Urinary bladder (tissue), 4 donors: Measurements from ENCODE around the gene MTREX. TPM values are rescaled to one million over a fixed set of nuclear protein-coding genes. Genes with fewer than 3 reads are reported as not detected.

Experiments used
- DNase-seq: peaks from one replicate; pipeline ENCODE4 v3.0.0-alpha.2; 2015; ENCODE audit errors: extremely low spot score
- H3K27ac ChIP-seq: one replicate; pipeline ENCODE4 v1.5.1; 2013; ENCODE audit warnings: low read depth, mild to moderate bottlenecking, moderate library complexity
- H3K36me3 ChIP-seq: one replicate; pipeline ENCODE4 v1.6.1; 2013; ENCODE audit warnings: mild to moderate bottlenecking, moderate library complexity; ENCODE audit not compliant: insufficient read depth
- H3K4me1 ChIP-seq: one replicate; pipeline ENCODE4 v1.6.1; 2013; ENCODE audit warnings: mild to moderate bottlenecking, moderate library complexity; ENCODE audit not compliant: insufficient read depth
- H3K4me3 ChIP-seq: one replicate; pipeline ENCODE4 v1.5.1; 2013; ENCODE audit warnings: low read depth, low read length
- WGBS: extraction: QIAGEN DNeasy Blood & Tissue Kit; methylation state at CpG from one replicate; pipeline ENCODE4 v1.1.7; 2013; 5-methylcytosine and 5-hydroxymethylcytosine counted together
- polyA plus RNA-seq: library from polyadenylated mRNA; stranded (reverse); fragments of 200-250 nt; gene quantifications from one replicate; pipeline ENCODE4 v1.2.3, GENCODE V29; 2013
- total RNA-seq: library from RNA; depleted of rRNA; stranded (reverse); fragments of >200 nt; gene quantifications from one replicate; pipeline ENCODE4 v1.2.3, GENCODE V29; 2014
- donor health status: healthy with polysubstance abuse.
- donor health status: healthy.

MTREX gene
- total and polyA plus RNA-seq, 2 donors = 27.5 to 153 TPM

DNA sequence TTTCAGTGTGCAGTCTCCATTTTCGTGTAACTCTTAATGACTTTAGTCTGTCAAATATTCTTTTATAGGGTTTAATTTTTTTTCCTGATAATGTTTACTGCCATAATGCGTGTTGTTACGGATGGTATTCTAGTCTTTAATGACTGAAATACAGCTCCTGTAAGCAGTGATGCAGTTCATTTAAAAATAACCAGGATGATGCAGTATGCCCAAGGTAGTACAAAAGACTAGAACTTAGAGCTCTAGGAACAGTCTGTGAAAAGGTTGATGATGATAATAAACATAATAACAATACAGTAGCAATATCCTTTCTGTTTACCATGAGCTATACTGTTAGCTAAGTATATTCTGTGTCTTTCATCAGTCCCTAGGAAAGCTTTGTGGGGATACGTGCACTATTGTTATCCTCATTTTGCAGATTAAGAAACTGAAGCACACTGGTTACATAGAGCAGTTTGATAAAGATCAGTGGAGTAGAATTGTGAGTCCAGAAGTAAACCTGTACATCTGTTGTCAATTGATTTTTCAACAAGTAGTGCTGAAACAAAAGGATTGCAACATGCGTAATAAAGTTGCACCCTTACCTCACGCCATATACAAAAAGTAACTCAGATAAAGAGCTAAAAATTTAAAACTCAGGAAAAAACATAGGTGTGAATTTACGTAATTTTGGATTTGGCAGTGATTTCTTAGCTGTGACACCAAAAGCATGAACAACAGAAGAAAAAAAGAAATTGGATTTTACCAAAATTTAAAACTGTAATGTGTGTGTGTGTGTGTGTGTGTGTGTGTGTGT lies 64.5 kb downstream of the MTREX start:
- WGBS = 98% methylated on average over 7 of the region's 7 CpGs
- Histone ChIP-seq H3K27ac (no peak overlapping the region), H3K4me1 (no peaks in the 10 kb centered on the region), H3K36me3 (no peaks in the 10 kb centered on the region), H3K4me3 (no peak overlapping the region)
- no peak for DNase-seq

DNA sequence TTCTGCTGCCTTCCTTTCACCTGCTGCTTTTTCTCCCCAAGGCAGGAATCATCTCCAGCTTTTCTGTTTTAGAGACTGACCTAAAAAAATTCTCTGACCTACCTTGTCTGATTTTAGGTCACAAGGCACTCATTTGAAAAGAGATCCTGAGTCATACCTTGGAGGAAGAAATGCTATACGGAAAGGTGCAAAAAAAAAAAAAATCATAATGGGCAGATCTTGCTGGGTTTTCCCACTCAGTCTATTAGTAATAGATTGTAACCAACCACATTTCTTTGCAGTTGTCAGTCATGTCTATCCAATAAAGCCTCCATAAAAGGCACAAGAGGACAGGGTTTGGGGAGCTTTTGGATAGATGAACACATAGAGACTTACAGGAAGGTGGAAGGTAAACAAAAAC lies 70.0 kb downstream of the MTREX start:
- Histone ChIP-seq H3K4me3 (no peak overlapping the region), H3K36me3 (peaks cover 4% of the 10 kb centered on the region), H3K27ac (no peak overlapping the region), H3K4me1 (no peaks in the 10 kb centered on the region)
- 79% methylated on average over 1 of the region's 1 CpG for WGBS
- no peak for DNase-seq

- Histone ChIP-seq H3K4me1 (no peaks in the 10 kb centered on the region), H3K36me3 (peaks cover 4% of the 10 kb centered on the region), H3K27ac (no peak overlapping the region), H3K4me3 (no peak overlapping the region)
- no peak for DNase-seq
Observed at GRCh38 chr5:55383254-55383653, 75.5 kb downstream of the MTREX start.

GRCh38 chr5:55384072-55384471 lies 76.3 kb downstream of the MTREX start:
- Histone ChIP-seq H3K36me3 (peaks cover 4% of the 10 kb centered on the region), H3K4me1 (no peaks in the 10 kb centered on the region), H3K27ac (no peak overlapping the region), H3K4me3 (no peak overlapping the region)
- WGBS = 91% methylated on average over 2 of the region's 2 CpGs
- DNase-seq = no peak

DNA sequence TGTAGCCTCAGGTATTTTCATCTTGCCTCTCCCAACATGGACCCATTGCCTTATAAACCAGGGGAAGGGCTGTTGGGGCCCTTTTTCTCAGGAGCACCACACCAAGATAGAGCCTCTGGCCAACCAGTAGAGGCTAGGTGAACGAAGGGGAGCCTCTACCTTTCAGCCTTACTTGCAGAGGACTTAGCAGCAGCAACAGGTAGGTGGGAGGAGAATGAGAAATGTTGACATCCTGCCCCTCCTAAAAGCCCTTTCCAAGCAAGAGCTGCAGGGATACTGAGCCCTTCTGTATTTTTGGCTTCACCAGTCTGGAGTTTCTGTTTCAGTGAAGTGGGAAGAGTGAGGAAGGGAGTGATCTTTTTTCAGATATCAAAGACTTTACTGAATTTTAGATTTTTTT lies 77.4 kb downstream of the MTREX start:
- no peak for DNase-seq
- H3K4me3 ChIP-seq = no peak overlapping the region
- no peak overlapping the region for H3K27ac ChIP-seq
- H3K4me1 ChIP-seq = no peaks in the 10 kb centered on the region
- H3K36me3 ChIP-seq = no peaks in the 10 kb centered on the region
- 100% methylated on average over 1 of the region's 1 CpG for WGBS

- no peaks in the 10 kb centered on the region for H3K4me1 ChIP-seq
- H3K27ac ChIP-seq = no peak overlapping the region
- H3K4me3 ChIP-seq = no peak overlapping the region
- no peaks in the 10 kb centered on the region for H3K36me3 ChIP-seq
- DNase-seq = no peak
- WGBS = 64% methylated on average over 3 of the region's 3 CpGs
Observed at GRCh38 chr5:55385846-55386245, 78.1 kb downstream of the MTREX start.

DNA sequence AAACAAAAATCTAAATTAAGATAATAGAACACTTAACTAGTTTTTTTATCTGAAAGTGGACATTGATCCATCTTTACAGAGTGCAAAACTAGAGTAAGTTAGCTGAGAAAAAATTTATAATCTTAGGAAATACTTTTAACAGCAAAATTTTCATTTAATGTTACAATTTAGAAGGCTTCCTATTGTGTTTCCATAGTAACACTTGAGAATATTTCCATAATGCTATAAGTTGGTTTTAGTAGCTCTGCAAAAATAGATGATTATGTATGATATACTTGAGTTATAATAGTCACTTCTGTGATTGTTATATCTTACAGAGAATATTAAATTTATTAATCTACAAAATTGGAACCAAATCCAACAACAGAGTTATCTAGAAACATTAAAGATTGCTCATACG lies 78.6 kb downstream of the MTREX start:
- no peak for DNase-seq
- H3K4me3 ChIP-seq = no peak overlapping the region
- 72% methylated on average over 1 of the region's 1 CpG for WGBS
- H3K36me3 ChIP-seq = no peaks in the 10 kb centered on the region
- no peaks in the 10 kb centered on the region for H3K4me1 ChIP-seq
- H3K27ac ChIP-seq = no peak overlapping the region

GRCh38 chr5:55387865-55388264 lies 80.1 kb downstream of the MTREX start:
- no peaks in the 10 kb centered on the region for H3K36me3 ChIP-seq
- 94% methylated on average over 2 of the region's 2 CpGs for WGBS
- peak; percentile 48 for DNase-seq

DNA sequence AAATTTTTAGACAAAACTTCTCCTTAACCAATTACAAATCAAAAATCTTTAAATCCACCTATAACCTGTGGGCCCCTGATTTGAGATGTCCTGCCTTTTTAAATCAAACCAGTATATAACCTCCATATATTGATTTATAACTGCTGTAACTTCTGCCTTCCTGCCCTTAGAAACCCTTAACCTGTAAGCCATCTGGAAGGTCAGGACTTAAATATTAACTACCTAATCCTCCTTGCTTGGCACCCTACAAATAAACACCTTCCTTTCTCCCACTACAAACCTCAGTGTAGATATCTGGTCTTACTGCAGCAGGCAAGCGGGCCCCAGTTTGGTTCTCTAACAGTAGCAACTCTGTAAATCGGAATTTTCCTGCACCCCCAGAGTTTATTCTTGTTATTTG lies 83.9 kb downstream of the MTREX start:
- 97% methylated on average over 2 of the region's 2 CpGs for WGBS
- DNase-seq = no peak
- H3K27ac ChIP-seq = no peak overlapping the region
- no peak overlapping the region for H3K4me3 ChIP-seq
- H3K36me3 ChIP-seq = no peaks in the 10 kb centered on the region
- H3K4me1 ChIP-seq = no peaks in the 10 kb centered on the region

More at GRCh38 chr5:55387865-55388264, 80.1 kb downstream of the MTREX start:
- H3K27ac ChIP-seq = no peak overlapping the region
- H3K4me3 ChIP-seq = no peak overlapping the region
- no peaks in the 10 kb centered on the region for H3K4me1 ChIP-seq

DNA sequence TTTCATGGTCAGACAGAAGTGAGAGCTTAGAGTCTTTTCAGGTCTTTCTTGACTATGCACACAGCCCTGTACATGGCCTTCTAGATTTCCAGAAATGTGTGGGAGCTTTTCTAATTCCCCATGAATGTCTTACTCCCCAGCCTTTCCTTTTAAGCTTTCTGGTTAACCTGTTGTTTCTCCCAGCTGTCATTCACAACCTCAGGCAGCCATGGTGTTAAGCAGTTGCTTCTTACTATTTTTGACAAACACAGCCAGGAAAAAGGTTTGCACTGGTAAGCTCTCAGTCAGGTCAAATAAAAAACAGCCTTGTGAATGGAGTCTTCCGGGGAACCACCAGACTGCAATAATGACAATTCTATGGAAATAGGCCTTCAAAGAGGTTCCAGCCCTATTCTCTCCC lies 84.9 kb downstream of the MTREX start:
- no peak overlapping the region for H3K27ac ChIP-seq
- no peaks in the 10 kb centered on the region for H3K4me1 ChIP-seq
- 99% methylated on average over 1 of the region's 1 CpG for WGBS
- H3K4me3 ChIP-seq = no peak overlapping the region
- no peaks in the 10 kb centered on the region for H3K36me3 ChIP-seq
- no peak for DNase-seq

DNA sequence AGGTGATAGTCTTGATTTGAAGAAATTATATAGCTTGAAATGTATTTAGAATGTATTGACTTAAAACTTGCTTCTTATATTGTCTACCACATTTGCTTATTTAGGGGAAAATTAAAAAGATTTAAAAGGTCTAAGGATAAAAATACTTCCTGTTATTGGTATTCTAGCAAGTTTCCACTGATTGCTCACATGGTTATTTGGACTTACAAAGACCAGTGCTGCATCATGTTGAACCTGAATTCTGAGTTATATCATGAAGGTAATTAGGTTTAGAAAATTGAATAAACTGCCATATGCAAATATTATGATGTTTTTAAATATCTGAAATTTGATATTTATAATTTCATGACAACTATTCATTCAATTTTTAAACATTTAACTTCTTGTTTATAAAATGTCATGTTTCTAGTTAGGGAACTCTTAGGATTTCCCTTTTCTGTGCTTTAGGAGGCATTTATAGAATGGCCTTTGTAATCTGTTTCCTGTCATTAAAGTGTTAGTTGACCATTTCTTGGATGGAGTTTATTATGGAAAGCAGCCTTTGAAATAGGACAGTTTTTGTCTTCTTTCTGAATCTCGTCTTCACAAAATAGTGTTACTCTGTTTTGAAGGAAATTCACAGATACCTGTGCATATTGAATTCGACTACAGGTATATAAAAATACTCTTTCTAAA lies 85.8 kb downstream of the MTREX start:
- no peaks in the 10 kb centered on the region for H3K36me3 ChIP-seq
- whole genome bisulfite sequencing = 33% methylated on average over 2 of the region's 2 CpGs
- no peak for DNase-seq
- H3K4me3 ChIP-seq = no peak overlapping the region
- no peak overlapping the region for H3K27ac ChIP-seq
- no peaks in the 10 kb centered on the region for H3K4me1 ChIP-seq

DNA sequence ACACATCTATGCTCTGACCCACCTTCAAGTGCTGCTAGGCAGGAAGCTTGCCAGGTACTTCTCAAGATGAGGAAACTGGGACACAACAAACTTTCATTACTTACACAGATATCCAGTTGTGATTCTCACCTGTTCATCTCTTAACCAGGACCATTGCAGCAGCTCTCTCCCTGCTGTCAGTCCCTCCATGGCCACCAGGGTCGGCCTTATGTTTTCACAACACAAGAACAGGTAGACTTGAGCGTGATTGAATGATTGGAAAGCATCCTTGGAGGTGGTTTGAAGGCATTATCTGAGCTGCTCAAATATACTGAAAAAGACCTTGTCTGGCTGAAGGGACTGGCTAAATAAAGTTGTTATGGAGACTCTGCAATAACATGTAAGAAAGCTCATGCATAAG lies 94.4 kb downstream of the MTREX start:
- Histone ChIP-seq H3K4me1 (no peaks in the 10 kb centered on the region), H3K27ac (no peak overlapping the region), H3K36me3 (peaks cover 6% of the 10 kb centered on the region), H3K4me3 (no peak overlapping the region)
- 48% methylated on average over 2 of the region's 2 CpGs for WGBS
- no peak for DNase-seq

DNA sequence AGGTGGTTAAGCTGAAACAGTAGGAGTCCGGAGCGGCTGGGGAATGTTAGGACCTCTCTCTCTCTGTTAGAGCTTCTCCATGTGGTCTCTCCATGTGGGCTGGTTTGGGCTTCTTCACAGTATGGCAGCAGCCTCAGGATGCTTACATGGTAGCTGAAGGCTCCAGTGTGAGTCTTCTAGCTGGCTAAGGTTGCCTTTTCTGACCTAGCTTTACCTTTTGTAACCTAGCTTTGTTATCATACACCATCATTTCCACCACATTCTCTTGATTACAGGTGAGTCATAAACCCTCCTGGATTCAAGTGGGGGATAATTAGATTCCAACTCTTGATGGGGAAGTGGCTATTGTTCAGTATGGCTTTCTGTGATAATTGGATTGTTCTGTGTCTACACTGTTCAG lies 98.5 kb downstream of the MTREX start:
- no peak for DNase-seq
- H3K27ac ChIP-seq = no peak overlapping the region
- H3K4me1 ChIP-seq = no peaks in the 10 kb centered on the region
- 86% methylated on average over 2 of the region's 2 CpGs for WGBS
- peaks cover 6% of the 10 kb centered on the region for H3K36me3 ChIP-seq
- H3K4me3 ChIP-seq = no peak overlapping the region

- peaks cover 6% of the 10 kb centered on the region for H3K36me3 ChIP-seq
- H3K27ac ChIP-seq = no peak overlapping the region
- DNase-seq = no peak
- H3K4me1 ChIP-seq = no peaks in the 10 kb centered on the region
- WGBS = 20% methylated on average over 1 of the region's 1 CpG
- no peak overlapping the region for H3K4me3 ChIP-seq
Observed at GRCh38 chr5:55407059-55407684, 99.4 kb downstream of the MTREX start.
